DMS153 (cell line): ENCODE data around the gene PSD4.

Experiments
- DNase-seq: peaks from one replicate; lab custom pipeline; 2025; lab: John Stamatoyannopoulos, UW

Gene PSD4

GRCh38 chr2:113184531-113185230, 10.9 kb downstream of the PSD4 start:
- no peak for DNase-seq

GRCh38 chr2:113185664-113186432, 12.1 kb downstream of the PSD4 start:
- DNase-seq = no peak

GRCh38 chr2:113186433-113186796, 12.6 kb downstream of the PSD4 start:
- DNase-seq = no peak

GRCh38 chr2:113187771-113188170, 14.0 kb downstream of the PSD4 start:
- no peak for DNase-seq

GRCh38 chr2:113190871-113191270, 17.1 kb downstream of the PSD4 start:
- DNase-seq = no peak

GRCh38 chr2:113192459-113193100, 18.8 kb downstream of the PSD4 start:
- DNase-seq = no peak

- no peak for DNase-seq
Measured at GRCh38 chr2:113195923-113196501, 22.2 kb downstream of the PSD4 start.

- no peak for DNase-seq
Measured at GRCh38 chr2:113196839-113197238, 23.1 kb downstream of the PSD4 start.

- DNase-seq = no peak
Measured at GRCh38 chr2:113197347-113198047, 23.7 kb downstream of the PSD4 start.

GRCh38 chr2:113198048-113198789, 24.4 kb downstream of the PSD4 start:
- no peak for DNase-seq

- DNase-seq = peak; percentile 63
Measured at GRCh38 chr2:113198790-113199612, 25.2 kb downstream of the PSD4 start.

- DNase-seq = no peak
Measured at GRCh38 chr2:113200236-113200635, 26.5 kb downstream of the PSD4 start.

GRCh38 chr2:113200736-113201490, 27.1 kb downstream of the PSD4 start:
- DNase-seq = no peak

- no peak for DNase-seq
Measured at GRCh38 chr2:113201496-113202304, 27.9 kb downstream of the PSD4 start.

GRCh38 chr2:113202305-113203216, 28.8 kb downstream of the PSD4 start:
- DNase-seq = no peak

GRCh38 chr2:113203217-113203530, 29.4 kb downstream of the PSD4 start:
- no peak for DNase-seq

GRCh38 chr2:113203901-113204519, 30.2 kb downstream of the PSD4 start:
- DNase-seq = peak; percentile 68

- no peak for DNase-seq
Measured at GRCh38 chr2:113206251-113206650, 32.5 kb downstream of the PSD4 start.
